ENCODE results near the gene SRGAP1.
"Not testable (repeated sequence)": the region's sequence is repeated elsewhere in the genome, so short reads cannot be mapped to it uniquely, and the experiment has no call there.

The SRGAP1 gene

GRCh38 chr12:63841011-63841410, 3.5 kb upstream of the SRGAP1 start:
- DNase-seq = no peak

- no peak for DNase-seq
Measured at GRCh38 chr12:63841571-63841970, 2.9 kb upstream of the SRGAP1 start.

GRCh38 chr12:63842750-63843149, 1.8 kb upstream of the SRGAP1 start:
- not testable (repeated sequence) for DNase-seq

- no peak for DNase-seq
Measured at GRCh38 chr12:63843254-63843720, 1.2 kb upstream of the SRGAP1 start.

GRCh38 chr12:63843721-63844390, 644 bp upstream of the SRGAP1 start:
- DNase-seq = peak; percentile 80

- no peak for DNase-seq
Measured at GRCh38 chr12:63845726-63846125, 1.2 kb downstream of the SRGAP1 start.

- no peak for DNase-seq
Measured at GRCh38 chr12:63846238-63846967, 1.9 kb downstream of the SRGAP1 start.

GRCh38 chr12:63848450-63848849, 4.0 kb downstream of the SRGAP1 start:
- DNase-seq = no peak

- DNase-seq = no peak
Measured at GRCh38 chr12:63849106-63849620, 4.7 kb downstream of the SRGAP1 start.

GRCh38 chr12:63849641-63850040, 5.1 kb downstream of the SRGAP1 start:
- no peak for DNase-seq

GRCh38 chr12:63853978-63854377, 9.5 kb downstream of the SRGAP1 start:
- no peak for DNase-seq

- no peak for DNase-seq
Measured at GRCh38 chr12:63855299-63855698, 10.8 kb downstream of the SRGAP1 start.

- DNase-seq = no peak
Measured at GRCh38 chr12:63857771-63858670, 13.5 kb downstream of the SRGAP1 start.

- not testable (repeated sequence) for DNase-seq
Measured at GRCh38 chr12:63859880-63860279, 15.4 kb downstream of the SRGAP1 start.

- no peak for DNase-seq
Measured at GRCh38 chr12:63862187-63862968, 17.9 kb downstream of the SRGAP1 start.

GRCh38 chr12:63862969-63863230, 18.4 kb downstream of the SRGAP1 start:
- DNase-seq = no peak

GRCh38 chr12:63863658-63864453, 19.4 kb downstream of the SRGAP1 start:
- no peak for DNase-seq

- no peak for DNase-seq
Measured at GRCh38 chr12:63864454-63864706, 19.9 kb downstream of the SRGAP1 start.

GRCh38 chr12:63865448-63865847, 20.9 kb downstream of the SRGAP1 start:
- no peak for DNase-seq

- DNase-seq = no peak
Measured at GRCh38 chr12:63867053-63867452, 22.6 kb downstream of the SRGAP1 start.

- DNase-seq = no peak
Measured at GRCh38 chr12:63869656-63870055, 25.2 kb downstream of the SRGAP1 start.

- no peak for DNase-seq
Measured at GRCh38 chr12:63870838-63871237, 26.3 kb downstream of the SRGAP1 start.
